HG03558 (cell line): ENCODE measurements around the gene ZSCAN30.
A peak's percentile ranks its signal among the peaks of the same experiment; 100 is the strongest.

ENCODE experiments used
- ATAC-seq: cut with Tn5 transposase; IDR thresholded peaks from one replicate; pipeline ENCODE4 v1.9.1; 2021; ENCODE audit warnings: moderate number of reproducible peaks; ENCODE audit not compliant: unreplicated experiment; ENCODE audit errors: extremely low read depth

ZSCAN30 gene

GRCh38 chr18:35283923-35284794 lies 5.9 kb downstream of the ZSCAN30 start:
- no peak for ATAC-seq

DNA sequence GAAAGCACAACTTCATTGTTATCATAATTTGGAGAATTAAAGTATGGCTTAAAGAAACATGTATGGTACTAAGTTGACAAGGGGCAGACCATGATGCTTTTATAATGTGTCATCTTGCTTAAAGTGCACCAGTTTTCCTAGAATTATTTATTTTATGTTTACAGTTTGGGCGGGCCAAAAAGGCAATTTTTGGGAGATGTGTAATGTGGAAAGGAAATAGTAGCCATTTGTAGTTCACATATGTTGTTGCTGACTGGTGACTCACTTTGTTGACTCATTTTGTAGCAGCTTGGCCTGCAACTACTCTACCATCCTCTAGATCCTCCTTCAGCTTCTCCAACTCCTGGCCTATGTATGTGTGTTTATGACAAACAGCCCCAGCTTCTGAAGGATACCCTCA lies 7.7 kb downstream of the ZSCAN30 start:
- no peak for ATAC-seq

DNA sequence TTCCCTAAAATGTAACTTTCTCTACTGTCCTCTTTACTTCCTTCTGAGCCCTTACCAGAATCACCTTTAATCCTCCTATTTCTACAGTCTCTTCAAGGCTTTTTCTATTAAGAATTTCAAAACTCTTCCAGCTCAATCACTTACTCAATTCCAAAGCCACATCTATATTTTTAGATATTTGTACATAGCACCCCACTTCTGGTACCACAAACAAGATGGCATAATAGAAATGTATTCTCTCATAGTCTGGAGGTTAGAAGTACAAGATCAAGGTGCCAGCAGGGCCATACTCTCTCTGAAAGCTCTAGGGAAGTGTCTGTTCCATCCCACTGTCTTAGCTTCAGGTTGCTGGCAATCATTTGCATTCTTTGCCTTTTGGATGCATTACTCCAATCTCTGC lies 11.1 kb downstream of the ZSCAN30 start:
- ATAC-seq, result no peak

- ATAC-seq, result no peak
These were observed 11.9 kb downstream of the ZSCAN30 start for GRCh38 chr18:35278085-35278484.

- ATAC-seq, result no peak
These were observed 12.4 kb downstream of the ZSCAN30 start for GRCh38 chr18:35277633-35278032.

GRCh38 chr18:35276267-35276666 lies 13.8 kb downstream of the ZSCAN30 start:
- ATAC-seq, result no peak

DNA sequence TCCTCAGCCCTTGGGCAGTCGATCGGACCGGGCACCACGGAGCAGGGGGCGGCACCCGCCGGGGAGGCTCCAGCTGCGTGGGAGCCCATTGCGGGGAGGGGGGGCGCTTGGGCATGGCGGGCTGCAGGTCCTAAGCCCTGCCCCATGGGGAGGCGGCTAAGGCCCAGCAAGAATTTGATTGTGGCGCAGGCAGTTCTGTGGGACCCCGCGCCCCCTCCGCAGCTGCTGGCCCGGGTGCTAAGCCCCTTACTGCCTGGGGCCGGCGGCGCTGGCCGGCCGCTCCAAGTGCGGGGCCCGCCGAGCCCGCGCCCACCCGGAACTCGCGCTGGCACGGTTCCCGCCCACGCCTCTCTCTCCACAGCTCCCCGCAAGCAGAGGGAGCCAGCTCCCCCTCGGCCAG lies 18.4 kb downstream of the ZSCAN30 start:
- ATAC-seq, result no peak

DNA sequence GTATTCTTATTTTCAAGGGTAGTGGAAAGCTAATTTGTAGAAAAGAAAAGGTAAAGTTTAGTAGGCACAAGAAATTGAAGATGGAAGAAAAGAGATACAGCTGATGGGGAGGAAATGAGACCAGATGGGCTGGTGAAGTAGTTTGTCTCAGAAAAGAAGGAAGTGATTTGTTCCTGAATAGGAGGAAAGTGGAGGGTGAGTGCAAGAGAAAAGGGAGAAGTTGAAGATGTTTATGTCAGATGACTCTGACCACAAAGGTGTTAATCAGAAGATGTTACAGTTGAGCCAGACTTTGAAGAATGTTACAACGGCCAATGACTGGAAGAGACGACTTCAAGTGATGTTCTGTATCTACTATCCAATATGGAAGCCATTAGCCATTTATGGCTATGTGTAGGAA lies 21.2 kb downstream of the ZSCAN30 start:
- ATAC-seq, result no peak

- ATAC-seq, result no peak
These were observed 22.2 kb downstream of the ZSCAN30 start for GRCh38 chr18:35267809-35268208.

- ATAC-seq, result peak; percentile 65
These were observed 22.8 kb downstream of the ZSCAN30 start for GRCh38 chr18:35267161-35267651.

DNA sequence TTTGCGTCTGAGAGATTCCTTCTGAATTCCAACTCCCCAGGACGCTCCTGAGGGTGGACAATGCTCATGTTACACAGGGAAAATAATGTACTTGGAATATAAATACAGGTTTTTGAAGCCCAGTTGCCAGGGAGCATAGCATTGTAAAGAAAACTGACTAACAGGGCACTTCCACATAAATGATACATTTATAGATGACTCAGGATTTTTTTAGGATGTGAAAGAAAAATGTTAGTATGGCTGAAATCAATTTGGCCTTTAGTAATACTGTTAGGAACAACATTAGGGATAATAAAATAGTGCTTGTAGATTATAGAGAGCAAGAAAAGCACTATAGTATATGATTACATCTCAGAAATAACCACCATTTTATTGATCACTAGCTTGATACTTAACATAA lies 25.6 kb downstream of the ZSCAN30 start:
- no peak for ATAC-seq

DNA sequence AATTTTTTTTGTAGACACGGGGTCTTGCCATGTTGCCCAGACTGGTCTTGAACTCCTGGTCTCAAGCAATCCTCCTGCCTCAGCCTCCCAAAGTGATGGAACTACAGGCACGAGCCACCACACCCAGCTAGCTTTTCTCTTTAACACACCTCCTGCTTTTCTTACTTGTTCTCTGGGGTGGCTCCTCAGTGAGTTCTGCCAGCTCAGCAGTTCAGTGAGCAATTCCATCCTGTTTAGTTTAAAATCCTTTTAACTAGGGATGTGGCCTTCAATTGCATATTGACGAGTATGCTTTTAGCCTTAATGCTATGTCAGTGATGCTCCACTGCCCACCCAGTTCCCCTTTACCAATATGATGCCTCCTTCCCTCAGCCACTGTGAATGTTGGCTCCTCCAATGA lies 33.1 kb downstream of the ZSCAN30 start:
- no peak for ATAC-seq

DNA sequence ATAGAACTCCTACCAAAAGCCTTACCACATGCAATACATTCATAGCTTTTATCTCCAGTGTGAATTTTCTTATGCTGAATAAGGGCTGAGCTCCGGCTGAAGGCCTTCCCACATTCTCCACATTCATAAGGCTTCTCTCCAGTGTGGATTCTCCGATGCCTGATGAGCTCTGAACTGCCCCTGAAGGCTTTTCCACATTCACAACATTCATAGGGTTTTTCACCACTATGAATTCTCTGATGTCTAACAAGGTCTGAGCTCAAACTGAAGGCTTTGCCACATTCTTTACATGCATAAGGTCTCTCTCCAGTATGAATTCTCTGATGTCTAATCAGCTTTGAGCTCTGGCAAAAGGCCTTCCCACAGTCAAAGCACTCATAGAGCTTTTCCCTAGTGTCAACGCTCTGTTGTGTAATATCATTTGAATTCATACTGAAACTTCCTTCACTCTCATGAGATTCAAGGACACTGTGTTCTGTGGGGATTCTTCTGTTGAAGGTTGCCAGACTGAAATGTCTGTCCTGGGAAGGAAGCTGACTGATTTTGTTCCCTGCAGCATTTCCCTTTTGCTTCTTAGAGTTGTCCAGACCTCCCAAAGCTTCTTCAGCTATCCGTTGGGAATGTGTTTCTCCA lies 36.3 kb downstream of the ZSCAN30 start:
- no peak for ATAC-seq

GRCh38 chr18:35252466-35252865 lies 37.6 kb downstream of the ZSCAN30 start:
- ATAC-seq, result no peak

GRCh38 chr18:35248429-35248828 lies 41.6 kb downstream of the ZSCAN30 start:
- ATAC-seq, result no peak

DNA sequence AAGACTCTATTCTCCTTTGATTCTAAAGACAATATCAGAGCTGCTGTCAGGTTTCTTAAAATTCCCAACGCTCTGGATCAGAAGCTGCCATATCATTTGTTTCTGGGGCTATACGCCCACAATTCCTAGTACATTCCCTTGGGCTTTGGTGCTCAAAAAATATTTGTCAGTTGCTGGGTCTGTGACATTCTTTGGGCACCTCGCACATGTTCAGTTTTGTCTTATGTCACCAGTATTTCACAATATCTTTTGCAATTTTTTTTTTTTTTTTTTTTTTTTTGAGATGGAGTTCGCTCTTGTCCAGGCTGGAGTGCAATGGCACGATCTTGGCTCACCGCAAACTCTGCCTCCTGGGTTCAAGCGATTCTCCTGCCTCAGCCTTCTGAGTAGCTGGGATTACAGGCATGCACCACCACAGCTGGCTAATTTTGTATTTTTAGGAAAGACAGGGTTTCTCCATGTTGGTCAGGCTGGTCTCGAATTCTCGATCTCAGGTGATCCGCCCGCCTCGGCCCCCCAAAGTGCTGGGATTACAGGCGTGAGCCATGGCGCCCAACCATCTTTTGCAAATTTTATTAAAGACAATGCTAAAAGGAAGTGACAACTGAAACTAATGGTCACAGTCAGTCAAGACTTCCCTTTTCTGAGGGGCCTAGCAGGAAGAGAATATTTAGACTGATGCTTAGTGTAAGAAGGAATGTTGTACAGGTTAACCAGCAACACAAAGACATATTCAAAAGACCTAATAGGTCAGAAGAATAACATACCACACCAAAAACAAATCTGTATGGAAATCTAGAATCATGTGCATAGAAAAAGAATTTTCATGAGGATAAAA lies 42.4 kb downstream of the ZSCAN30 start:
- no peak for ATAC-seq

DNA sequence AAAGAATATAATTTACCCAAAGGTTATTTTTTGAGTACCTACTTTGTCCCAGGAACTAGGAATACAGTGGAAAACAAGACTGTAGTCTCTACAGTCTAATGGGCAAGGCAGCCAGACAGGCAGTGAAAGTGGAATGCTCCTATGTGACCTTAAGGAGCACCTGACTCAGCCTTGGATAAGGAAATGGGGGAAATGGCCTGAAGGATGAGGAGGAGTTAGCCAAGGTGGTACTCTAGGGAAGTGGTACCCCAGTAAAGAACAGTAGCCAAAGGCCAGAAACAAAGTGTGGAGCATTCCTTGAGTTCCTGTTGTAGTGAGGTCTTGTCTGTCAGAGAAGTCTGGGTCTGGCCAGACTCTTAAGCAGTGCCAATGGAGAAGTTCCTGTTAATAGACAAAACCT lies 43.2 kb downstream of the ZSCAN30 start:
- no peak for ATAC-seq

GRCh38 chr18:35245719-35246317 lies 44.2 kb downstream of the ZSCAN30 start:
- no peak for ATAC-seq

GRCh38 chr18:35244671-35245070 lies 45.4 kb downstream of the ZSCAN30 start:
- ATAC-seq, result no peak

- ATAC-seq, result no peak
These were observed 47.6 kb downstream of the ZSCAN30 start for GRCh38 chr18:35242426-35242825.
